Adrenal gland (tissue), 12 donors: ENCODE data around the gene MBP. TPM values are rescaled to one million over a fixed set of nuclear protein-coding genes. Genes with fewer than 3 reads are reported as not detected.

Source experiments
- DNase-seq, 7 donors: peaks; one replicate each; pipeline ENCODE4 v3.0.0-alpha.2; 2019 to 2020
- H3K27ac ChIP-seq, 5 donors: fragments of 200-600 bp; sonication (generic) in 4 of 5; 1 replicate in 3 of 5; 2 replicates in 2 of 5; pipeline versions ENCODE4 v1.5.1 to v1.8.0; 2016 to 2020; ENCODE audit warnings: mild to moderate bottlenecking in 1 of 5
- H3K27me3 ChIP-seq: fragments of 200-600 bp; 2 replicates; pipeline ENCODE4 v1.8.0; 2021
- H3K36me3 ChIP-seq, 2 donors: fragments of 200-600 bp; replicated peaks in 1 of 2; 1 replicate in 1 of 2; 2 replicates in 1 of 2; pipeline versions ENCODE4 v1.5.1 to v1.8.0; 2018 to 2022
- H3K4me1 ChIP-seq, 2 donors: fragments of 200-600 bp; replicated peaks in 1 of 2; 1 replicate in 1 of 2; 2 replicates in 1 of 2; pipeline versions ENCODE4 v1.5.1 to v1.8.0; 2018 to 2021
- H3K4me3 ChIP-seq, 4 donors: fragments of 200-600 bp; sonication (generic) in 3 of 4; one replicate each; pipeline ENCODE4 v1.5.1; 2016 to 2018
- H3K9me3 ChIP-seq, 3 donors: fragments of 200-600 bp; sonication (generic) in 1 of 3; replicated peaks in 1 of 3; 1 replicate in 2 of 3; 2 replicates in 1 of 3; pipeline versions ENCODE4 v1.5.1 to v1.8.0; 2016 to 2021
- POLR2A ChIP-seq, 2 donors: fragments of 450-650 bp; IDR thresholded peaks; one replicate each; pipeline ENCODE4 v1.6.1; 2017; ENCODE audit warnings: antibody characterized with exemption in 2 of 2, mild to moderate bottlenecking in 2 of 2, moderate library complexity in 1 of 2
- WGBS, 4 donors: extraction: QIAGEN DNeasy Blood & Tissue Kit in 2 of 4; methylation state at CpG; one replicate each; pipeline versions ENCODE4 v1.1.5 to v1.1.7; 2013 to 2017; 5-methylcytosine and 5-hydroxymethylcytosine counted together
- intact Hi-C, 2 donors: fragments of 100-400 bp; cut with DNase I; formaldehyde crosslinking; loops; one replicate each; pipeline versions ENCODE4 v1.14.1 to v1.15.0; 2022 to 2023
- polyA plus RNA-seq, 3 donors: library from polyadenylated mRNA; stranded (reverse); fragments of 200-250 nt in 2 of 3; fragments of 350-450 nt in 1 of 3; fragmentation: Illumina TruSeq in 1 of 3; extraction: RNeasy Lipid Tissue Mini Kit (QIAGEN cat#74804) in 1 of 3; gene quantifications; one replicate each; pipeline ENCODE4 v1.2.3, GENCODE V29; 2013 to 2014
- total RNA-seq, 9 donors: library from RNA; depleted of rRNA in 4 of 9; stranded (reverse); fragments of >200 nt in 4 of 9; fragments of 120-200 nt in 1 of 9; fragmentation: NEBNext Ultra II Directional in 1 of 9; extraction: Animal tissue kit (Norgen Biotek cat#: 25700) in 1 of 9; gene quantifications; one replicate each; pipeline versions ENCODE4 v1.1.0 to v1.2.4, GENCODE V29; 2013 to 2023
- TF ChIP-seq, protein P1 (sequence below), 6 experiments: fragments of 450-650 bp in 4 of 6; fragments of 200-600 bp in 2 of 6; sonication (generic) in 1 of 6; IDR thresholded peaks; 1 replicate in 5 of 6; 2 replicates in 1 of 6; pipeline versions ENCODE4 v1.5.1 to v1.8.0; 2016 to 2021; ENCODE audit warnings: antibody characterized with exemption in 6 of 6, mild to moderate bottlenecking in 2 of 6, moderate library complexity in 1 of 6
- donor health status: healthy with polysubstance abuse.
- donor health status: Bipolar disorder and iron deficiency.
- donor health status: DM: yes; HTN: yes; CAD: no.
- donor health status: DM: no; HTN: no; CAD: no.
- donor health status: DM: no; HTN: no; CAD: no.
- donor health status: DM: yes; HTN: yes; CAD: no.

Gene MBP
- total and polyA plus RNA-seq, 12 donors = 1.8 to 23.7 (median 13.7) TPM

DNA sequence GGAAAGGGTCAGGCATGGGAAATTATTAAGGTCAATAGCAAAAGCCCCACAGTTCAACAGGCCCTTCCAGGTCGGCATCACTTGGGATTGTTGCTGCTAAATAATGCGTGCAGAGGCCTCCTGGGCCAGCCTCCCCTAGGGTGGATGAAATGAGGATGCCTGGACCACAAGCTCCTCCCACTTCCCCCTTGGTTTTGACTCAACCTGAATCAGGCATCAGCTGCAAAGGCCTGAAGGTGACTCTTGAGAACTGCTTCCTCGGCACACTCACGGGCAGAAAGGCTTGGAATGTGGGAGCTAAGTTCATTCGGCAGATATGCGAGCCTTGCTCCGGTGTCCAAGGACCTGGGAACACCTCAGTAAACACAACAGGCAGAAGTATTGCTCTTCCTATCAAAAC, 69.3 kb downstream of the MBP start:
- Histone ChIP-seq H3K4me1 (peaks cover 0 to 25% of the 10 kb centered on the region in 2 donors), H3K4me3 (no peak overlapping the region), H3K27me3 (no peaks in the 10 kb centered on the region), H3K9me3 (no peaks in the 10 kb centered on the region), H3K27ac (peak overlapping the region in 1 of 5 donors; percentile 36), H3K36me3 (no peaks in the 10 kb centered on the region)
- 68 to 87% (median 70%) methylated on average over 5 to 7 of the region's 7 CpGs for WGBS, 4 donors
- TF ChIP-seq POLR2A (IDR thresholded peaks at IDR 0.05) = no peak
- TF ChIP-seq, protein P1, sequence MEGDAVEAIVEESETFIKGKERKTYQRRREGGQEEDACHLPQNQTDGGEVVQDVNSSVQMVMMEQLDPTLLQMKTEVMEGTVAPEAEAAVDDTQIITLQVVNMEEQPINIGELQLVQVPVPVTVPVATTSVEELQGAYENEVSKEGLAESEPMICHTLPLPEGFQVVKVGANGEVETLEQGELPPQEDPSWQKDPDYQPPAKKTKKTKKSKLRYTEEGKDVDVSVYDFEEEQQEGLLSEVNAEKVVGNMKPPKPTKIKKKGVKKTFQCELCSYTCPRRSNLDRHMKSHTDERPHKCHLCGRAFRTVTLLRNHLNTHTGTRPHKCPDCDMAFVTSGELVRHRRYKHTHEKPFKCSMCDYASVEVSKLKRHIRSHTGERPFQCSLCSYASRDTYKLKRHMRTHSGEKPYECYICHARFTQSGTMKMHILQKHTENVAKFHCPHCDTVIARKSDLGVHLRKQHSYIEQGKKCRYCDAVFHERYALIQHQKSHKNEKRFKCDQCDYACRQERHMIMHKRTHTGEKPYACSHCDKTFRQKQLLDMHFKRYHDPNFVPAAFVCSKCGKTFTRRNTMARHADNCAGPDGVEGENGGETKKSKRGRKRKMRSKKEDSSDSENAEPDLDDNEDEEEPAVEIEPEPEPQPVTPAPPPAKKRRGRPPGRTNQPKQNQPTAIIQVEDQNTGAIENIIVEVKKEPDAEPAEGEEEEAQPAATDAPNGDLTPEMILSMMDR (IDR thresholded peaks at IDR 0.05) = no peak
- peak in 1 of 7 donors; percentile 21 for DNase-seq
- intact Hi-C loops = no loop called here

DNA sequence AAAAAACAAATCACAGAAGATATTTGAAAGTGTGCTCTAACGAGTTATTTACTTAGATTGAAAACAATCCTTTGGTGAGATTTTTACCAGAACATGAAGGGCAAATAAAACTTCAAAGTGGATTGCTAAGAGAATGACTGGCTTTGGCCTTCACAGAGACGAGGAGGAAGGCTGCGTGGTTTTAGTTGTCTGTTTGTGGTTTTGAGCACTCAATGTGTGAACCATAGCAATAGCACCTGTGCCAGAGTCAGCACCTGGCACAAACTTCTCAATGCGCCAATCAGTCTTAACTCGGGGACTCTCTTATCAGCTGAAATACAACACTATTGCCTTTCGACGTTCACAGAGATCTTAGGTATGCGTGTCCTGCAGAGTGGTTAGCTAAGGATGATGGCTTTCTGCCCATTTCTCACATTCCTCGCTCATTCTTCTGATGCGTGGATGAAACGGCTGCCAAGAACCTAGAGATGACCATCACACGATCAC, 70.0 kb downstream of the MBP start:
- H3K27me3 ChIP-seq = no peaks in the 10 kb centered on the region
- H3K4me3 ChIP-seq = no peak overlapping the region
- intact Hi-C loops = no loop called here

DNA sequence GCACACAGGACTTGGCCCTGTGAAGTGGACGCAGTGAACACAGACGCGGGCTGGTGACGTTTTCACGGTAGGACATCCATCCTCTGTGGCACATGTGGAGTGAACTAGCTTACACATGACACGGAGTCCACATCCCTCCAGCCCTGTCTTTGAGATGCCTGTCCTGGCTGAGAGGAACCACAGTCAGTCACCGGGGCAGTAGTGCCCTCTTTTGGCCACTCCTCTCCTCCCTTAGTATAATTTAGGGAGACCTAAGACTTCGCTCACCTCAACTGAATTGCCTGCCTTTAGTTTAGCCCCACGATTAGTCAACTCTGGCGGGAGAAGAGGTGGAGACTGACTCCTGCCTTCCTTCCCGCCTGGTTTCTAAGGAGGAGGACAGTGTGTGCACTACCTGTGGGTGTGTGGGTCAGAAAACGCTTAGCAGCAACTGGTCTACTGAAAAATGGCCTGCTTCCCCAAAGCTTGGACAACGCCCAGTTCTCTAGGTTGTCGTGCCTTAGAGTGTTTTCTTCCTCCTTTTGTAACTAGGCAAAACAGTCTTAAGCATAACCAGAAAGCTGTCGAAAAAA, 70.6 kb downstream of the MBP start:
- TF ChIP-seq, protein P1 (IDR thresholded peaks at IDR 0.05) = no peak
- TF ChIP-seq POLR2A (IDR thresholded peaks at IDR 0.05) = no peak
- intact Hi-C loops = no loop called here
- H3K36me3 ChIP-seq = no peaks in the 10 kb centered on the region

More for the DNA sequence above, 70.0 kb downstream of the MBP start:
- peak overlapping the region in 2 of 5 donors; percentile 47 to 74 for H3K27ac ChIP-seq
- WGBS, 4 donors = 68 to 82% (median 73%) methylated on average over 12 of the region's 12 CpGs
- H3K4me1 ChIP-seq = peaks cover 0 to 18% of the 10 kb centered on the region in 2 donors
- H3K36me3 ChIP-seq = no peaks in the 10 kb centered on the region
- H3K9me3 ChIP-seq = no peaks in the 10 kb centered on the region
- DNase-seq = no peak
- TF ChIP-seq, protein P1 (IDR thresholded peaks at IDR 0.05) = no peak
- TF ChIP-seq POLR2A (IDR thresholded peaks at IDR 0.05) = no peak

DNA sequence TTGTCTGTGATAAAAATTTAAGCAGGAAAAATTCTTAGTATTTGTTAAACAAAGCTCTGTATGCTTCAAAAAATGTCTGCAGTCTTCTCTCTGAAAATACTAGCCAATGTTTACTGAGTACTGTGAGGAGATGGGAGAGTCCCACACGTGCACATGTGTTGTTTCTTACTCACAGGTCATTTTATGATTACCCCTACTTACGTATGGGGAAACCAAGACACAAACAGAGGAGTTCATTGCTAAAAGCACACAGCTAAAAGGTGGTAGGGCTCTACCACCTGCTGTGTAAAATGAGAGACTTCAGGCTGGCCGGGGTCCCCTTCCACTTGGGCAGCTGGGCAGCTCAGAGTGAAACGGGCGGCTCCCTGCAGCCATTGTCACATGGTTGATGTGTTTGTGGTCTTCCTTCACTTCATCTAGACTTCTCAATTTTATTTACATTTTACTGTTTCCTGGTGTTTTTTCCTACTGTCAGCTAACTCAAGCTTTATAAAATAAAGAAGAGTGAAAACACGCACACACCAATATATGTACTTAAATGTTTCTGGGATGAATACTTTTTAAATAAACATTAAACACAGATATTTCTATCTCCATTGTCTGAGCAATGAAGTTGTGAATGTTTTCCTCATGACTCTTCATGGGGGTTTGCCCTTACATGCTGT, 71.2 kb downstream of the MBP start:
- Histone ChIP-seq H3K4me1 (peaks cover 0 to 13% of the 10 kb centered on the region in 2 donors), H3K4me3 (no peak overlapping the region), H3K27ac (peak overlapping the region in 2 of 5 donors; percentile 47 to 74), H3K27me3 (no peaks in the 10 kb centered on the region), H3K36me3 (no peaks in the 10 kb centered on the region), H3K9me3 (no peaks in the 10 kb centered on the region)
- WGBS, 4 donors = 64 to 83% (median 78%) methylated on average over 6 of the region's 6 CpGs
- DNase-seq = no peak
- intact Hi-C loops = no loop called here
- TF ChIP-seq, protein P1 (IDR thresholded peaks at IDR 0.05) = no peak
- no peak for TF ChIP-seq POLR2A (IDR thresholded peaks at IDR 0.05)

More for the DNA sequence above, 70.6 kb downstream of the MBP start:
- DNase-seq = peak in 1 of 7 donors; percentile 28
- H3K9me3 ChIP-seq = no peaks in the 10 kb centered on the region
- WGBS, 4 donors = 59 to 81% (median 67%) methylated on average over 15 of the region's 15 CpGs
- H3K4me3 ChIP-seq = no peak overlapping the region
- H3K4me1 ChIP-seq = peaks cover 0 to 14% of the 10 kb centered on the region in 2 donors
- peak overlapping the region in 2 of 5 donors; percentile 47 to 74 for H3K27ac ChIP-seq
- H3K27me3 ChIP-seq = no peaks in the 10 kb centered on the region
